WTC11 (cell line): ENCODE results near the gene NELL1. TPM values are rescaled to one million over a fixed set of nuclear protein-coding genes. Genes with fewer than 3 reads are reported as not detected.

ENCODE experiments used
- ATAC-seq: fragments of 200-7000 bp; cut with Tn5 transposase; 2 replicates; pipeline ENCODE4 v1.10.0; 2021; ENCODE audit warnings: mild to moderate bottlenecking, moderate library complexity
- CTCF ChIA-PET: fragments of 300-600 bp; sonication (Branson Sonifier 250); formaldehyde crosslinking; loops from one replicate; lab custom pipeline; 2021; ENCODE audit warnings: antibody characterized with exemption; lab: Charles Lee
- POLR2A ChIA-PET: fragments of 350-600 bp; sonication (Branson Sonifier 250); formaldehyde crosslinking; loops from one replicate; lab custom pipeline; 2021; ENCODE audit warnings: antibody characterized with exemption; lab: Charles Lee
- DNase-seq: peaks from one replicate; pipeline ENCODE4 v3.0.0; 2021; ENCODE audit warnings: low spot score
- H3K27ac Mint-ChIP-seq: 2 replicates; pipeline ENCODE4 v1.8.0; 2021; ENCODE audit warnings: mixed read lengths
- H3K27me3 Mint-ChIP-seq: 2 replicates; pipeline ENCODE4 v1.8.0; 2021; ENCODE audit warnings: low read depth, mild to moderate bottlenecking, moderate library complexity, mixed read lengths
- H3K36me3 Mint-ChIP-seq: 2 replicates; pipeline ENCODE4 v1.8.0; 2021; ENCODE audit warnings: mixed read lengths
- H3K4me1 Mint-ChIP-seq: 2 replicates; pipeline ENCODE4 v1.8.0; 2022; ENCODE audit warnings: mixed read lengths
- H3K4me3 Mint-ChIP-seq: 2 replicates; pipeline ENCODE4 v1.8.0; 2021; ENCODE audit warnings: mild to moderate bottlenecking, moderate library complexity, mixed read lengths
- H3K9me3 Mint-ChIP-seq: 2 replicates; pipeline ENCODE4 v1.8.0; 2021; ENCODE audit warnings: mixed read lengths
- CREM ChIP-seq: sonication (generic); formaldehyde crosslinking; IDR thresholded peaks from 2 replicates; pipeline ENCODE4 v1.8.1; 2022; ENCODE audit warnings: mild to moderate bottlenecking, missing genetic modification reagents, moderate library complexity
- KAT7 ChIP-seq: sonication (generic); formaldehyde crosslinking; IDR thresholded peaks from 2 replicates; pipeline ENCODE4 v1.8.1; 2023; ENCODE audit warnings: missing genetic modification reagents, mild to moderate bottlenecking, borderline replicate concordance
- NFATC4 ChIP-seq: fragments of 250-450 bp; sonication (Bioruptor Pico); IDR thresholded peaks from 2 replicates; pipeline ENCODE4 v1.9.0; 2021; ENCODE audit warnings: mild to moderate bottlenecking
- NFE2L1 ChIP-seq: sonication (generic); formaldehyde crosslinking; IDR thresholded peaks from 2 replicates; pipeline ENCODE4 v1.8.1; 2023; ENCODE audit warnings: missing genetic modification reagents
- RELA ChIP-seq: sonication (generic); formaldehyde crosslinking; IDR thresholded peaks from 2 replicates; pipeline ENCODE4 v1.8.1; 2022; ENCODE audit warnings: missing genetic modification reagents, mild to moderate bottlenecking, borderline replicate concordance
- SMAD3 ChIP-seq: sonication (generic); formaldehyde crosslinking; IDR thresholded peaks from 2 replicates; pipeline ENCODE4 v1.8.0; 2022; ENCODE audit warnings: missing genetic modification reagents, mild to moderate bottlenecking, borderline replicate concordance
- SOX15 ChIP-seq: fragments of 250-450 bp; sonication (Bioruptor Pico); IDR thresholded peaks from 2 replicates; pipeline ENCODE4 v1.9.0; 2021; ENCODE audit warnings: mild to moderate bottlenecking
- TP53 ChIP-seq: sonication (generic); formaldehyde crosslinking; IDR thresholded peaks from 2 replicates; pipeline ENCODE4 v1.8.1; 2023; ENCODE audit warnings: mild to moderate bottlenecking, missing genetic modification reagents
- ZMAT4 ChIP-seq: fragments of 250-450 bp; sonication (Bioruptor Pico); IDR thresholded peaks from 2 replicates; pipeline ENCODE4 v1.9.0; 2021; ENCODE audit warnings: mild to moderate bottlenecking
- ZNF138 ChIP-seq: sonication (generic); formaldehyde crosslinking; conservative IDR thresholded peaks from 2 replicates; pipeline ENCODE4 v1.8.1; 2022; ENCODE audit warnings: mild to moderate bottlenecking, moderate library complexity, missing genetic modification reagents
- ZNF396 ChIP-seq: fragments of 250-450 bp; sonication (Bioruptor Pico); IDR thresholded peaks from 2 replicates; pipeline ENCODE4 v1.8.0; 2021; ENCODE audit warnings: mild to moderate bottlenecking, moderate library complexity, borderline replicate concordance
- ZNF423 ChIP-seq: fragments of 250-450 bp; sonication (Bioruptor Pico); IDR thresholded peaks from 2 replicates; pipeline ENCODE4 v2.1.2; 2022; ENCODE audit warnings: mild to moderate bottlenecking, moderate library complexity
- ZSCAN18 ChIP-seq: fragments of 250-450 bp; sonication (Bioruptor Pico); IDR thresholded peaks from 2 replicates; pipeline ENCODE4 v2.1.2; 2022; ENCODE audit warnings: mild to moderate bottlenecking, moderate library complexity
- total RNA-seq: library from RNA; stranded (reverse); gene quantifications from 3 replicates; pipeline ENCODE4 v1.2.3, GENCODE V29; 2021
- TF ChIP-seq, protein P1 (sequence below): fragments of 200-600 bp; IDR thresholded peaks from 2 replicates; pipeline ENCODE4 v1.8.0; 2022; ENCODE audit warnings: antibody characterized with exemption
- TF ChIP-seq, protein P2 (sequence below): sonication (generic); formaldehyde crosslinking; IDR thresholded peaks from 2 replicates; pipeline ENCODE4 v1.8.1; 2023; ENCODE audit warnings: mild to moderate bottlenecking, missing genetic modification reagents, moderate library complexity
- TF ChIP-seq, protein P3 (sequence below): sonication (generic); formaldehyde crosslinking; IDR thresholded peaks from 2 replicates; pipeline ENCODE4 v1.8.1; 2022; ENCODE audit warnings: mild to moderate bottlenecking, moderate library complexity, missing genetic modification reagents
- TF ChIP-seq, protein P4 (sequence below): sonication (generic); formaldehyde crosslinking; IDR thresholded peaks from 2 replicates; pipeline ENCODE4 v1.8.1; 2023; ENCODE audit warnings: mild to moderate bottlenecking, missing genetic modification reagents
- TF ChIP-seq, protein P5 (sequence below): sonication (generic); formaldehyde crosslinking; IDR thresholded peaks from 2 replicates; pipeline ENCODE4 v1.8.1; 2022; ENCODE audit warnings: mild to moderate bottlenecking, missing genetic modification reagents, moderate library complexity, borderline replicate concordance

NELL1 gene
- total RNA-seq, 1 experiment from 2014 or later, result 1.8 TPM

DNA sequence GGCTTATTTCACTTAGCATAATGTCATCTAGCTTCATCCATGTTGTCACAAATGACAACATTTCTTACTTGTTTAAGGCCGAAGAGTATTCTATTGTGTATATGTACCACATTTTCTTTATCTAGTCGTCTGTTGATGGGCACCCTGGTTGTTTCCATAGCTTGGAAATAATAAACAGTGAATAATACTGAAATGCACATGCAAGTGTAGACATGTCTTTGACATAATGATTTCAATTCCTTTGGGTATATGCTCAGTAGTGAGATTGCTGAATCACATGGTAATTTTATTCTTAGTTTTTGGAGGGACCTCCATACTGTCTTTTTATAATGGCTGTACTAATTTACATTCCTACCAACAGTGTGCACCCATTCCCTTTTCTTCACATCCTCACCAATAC, 508.0 kb downstream of the NELL1 start (continued):
- TF ChIP-seq, protein P1, sequence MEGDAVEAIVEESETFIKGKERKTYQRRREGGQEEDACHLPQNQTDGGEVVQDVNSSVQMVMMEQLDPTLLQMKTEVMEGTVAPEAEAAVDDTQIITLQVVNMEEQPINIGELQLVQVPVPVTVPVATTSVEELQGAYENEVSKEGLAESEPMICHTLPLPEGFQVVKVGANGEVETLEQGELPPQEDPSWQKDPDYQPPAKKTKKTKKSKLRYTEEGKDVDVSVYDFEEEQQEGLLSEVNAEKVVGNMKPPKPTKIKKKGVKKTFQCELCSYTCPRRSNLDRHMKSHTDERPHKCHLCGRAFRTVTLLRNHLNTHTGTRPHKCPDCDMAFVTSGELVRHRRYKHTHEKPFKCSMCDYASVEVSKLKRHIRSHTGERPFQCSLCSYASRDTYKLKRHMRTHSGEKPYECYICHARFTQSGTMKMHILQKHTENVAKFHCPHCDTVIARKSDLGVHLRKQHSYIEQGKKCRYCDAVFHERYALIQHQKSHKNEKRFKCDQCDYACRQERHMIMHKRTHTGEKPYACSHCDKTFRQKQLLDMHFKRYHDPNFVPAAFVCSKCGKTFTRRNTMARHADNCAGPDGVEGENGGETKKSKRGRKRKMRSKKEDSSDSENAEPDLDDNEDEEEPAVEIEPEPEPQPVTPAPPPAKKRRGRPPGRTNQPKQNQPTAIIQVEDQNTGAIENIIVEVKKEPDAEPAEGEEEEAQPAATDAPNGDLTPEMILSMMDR, result no peak
- no peak for TF ChIP-seq NFE2L1 (CRISPR knock-in tag)
- no peak for TF ChIP-seq CREM (CRISPR knock-in tag)
- TF ChIP-seq ZNF396, result no peak

DNA sequence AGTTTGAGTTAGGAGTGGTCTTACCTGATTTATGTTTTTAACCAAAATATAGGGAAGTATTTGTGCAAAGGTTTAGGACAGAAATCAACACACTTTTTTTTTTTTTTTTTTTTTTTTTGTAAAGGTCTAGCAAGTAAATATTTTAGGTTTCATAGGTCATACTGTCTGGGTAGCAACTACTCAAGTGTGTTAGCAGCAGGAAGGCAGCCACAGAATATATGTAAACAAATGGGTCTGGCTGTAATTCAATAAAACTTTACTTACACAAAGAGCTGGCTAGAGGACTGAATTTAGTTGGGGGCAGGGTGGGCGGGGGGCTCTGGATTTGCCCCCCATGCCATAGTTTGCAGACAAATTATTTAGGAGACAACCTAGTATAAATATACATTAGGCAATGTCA, 510.4 kb downstream of the NELL1 start:
- Mint-ChIP-seq H3K36me3 (no peaks in the 10 kb centered on the region), H3K4me3 (no peak overlapping the region), H3K9me3 (0 out of 2 replicates have a peak, but pooled peaks cover under 1% of the 10 kb centered on the region), H3K4me1 (peaks cover 17% of the 10 kb centered on the region), H3K27ac (no peak overlapping the region), H3K27me3 (no peaks in the 10 kb centered on the region)
- ChIA-PET POLR2A (no interaction called here), CTCF (interaction anchor here (1.1 kb wide), 1 partner anchor 332 kb away, joined by 3 read pairs; no protein-coding TSS in a partner anchor)
- DNase-seq (no peak), ATAC-seq (no peak)
- no peak for TF ChIP-seq ZSCAN18 (CRISPR knock-in tag)

GRCh38 chr11:21180182-21180581, 510.8 kb downstream of the NELL1 start:
- TF ChIP-seq RELA (CRISPR knock-in tag) (no peak), ZNF423 (CRISPR knock-in tag) (no peak)
- TF ChIP-seq, protein P2, sequence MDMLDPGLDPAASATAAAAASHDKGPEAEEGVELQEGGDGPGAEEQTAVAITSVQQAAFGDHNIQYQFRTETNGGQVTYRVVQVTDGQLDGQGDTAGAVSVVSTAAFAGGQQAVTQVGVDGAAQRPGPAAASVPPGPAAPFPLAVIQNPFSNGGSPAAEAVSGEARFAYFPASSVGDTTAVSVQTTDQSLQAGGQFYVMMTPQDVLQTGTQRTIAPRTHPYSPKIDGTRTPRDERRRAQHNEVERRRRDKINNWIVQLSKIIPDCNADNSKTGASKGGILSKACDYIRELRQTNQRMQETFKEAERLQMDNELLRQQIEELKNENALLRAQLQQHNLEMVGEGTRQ (CRISPR knock-in tag), result no peak
- CTCF ChIA-PET, result interaction anchor here (1.1 kb wide), 1 partner anchor 332 kb away, joined by 3 read pairs; no protein-coding TSS in a partner anchor
- POLR2A ChIA-PET, result no interaction called here

DNA sequence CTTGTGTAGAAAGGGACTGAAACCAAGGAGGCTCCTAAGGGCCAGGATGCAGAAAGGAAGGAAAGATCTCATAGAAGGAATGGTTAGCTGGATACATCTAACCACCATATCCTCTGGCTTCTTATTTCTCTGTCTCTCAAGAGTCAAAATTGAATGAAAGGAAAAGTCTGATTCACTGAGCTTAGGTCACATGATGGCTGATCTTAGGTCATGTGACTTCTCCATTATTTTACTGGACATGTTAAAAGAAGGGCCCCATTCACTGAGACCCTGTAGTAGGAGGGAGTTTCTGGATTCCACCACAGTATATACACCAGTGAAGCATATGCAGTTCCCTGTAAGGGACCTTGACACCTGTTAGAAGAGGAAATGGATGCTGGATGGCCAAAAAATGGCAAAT, 516.6 kb downstream of the NELL1 start:
- Mint-ChIP-seq H3K4me3 (no peak overlapping the region), H3K36me3 (no peaks in the 10 kb centered on the region), H3K27ac (no peak overlapping the region), H3K4me1 (no peaks in the 10 kb centered on the region), H3K9me3 (peaks cover 8% of the 10 kb centered on the region; the same call in 1 of the 2 replicates), H3K27me3 (no peaks in the 10 kb centered on the region)
- POLR2A ChIA-PET, result no interaction called here
- CTCF ChIA-PET, result no interaction called here
- no peak for DNase-seq
- no peak for ATAC-seq
- no peak for TF ChIP-seq ZMAT4 (CRISPR knock-in tag)
- TF ChIP-seq, protein P3, sequence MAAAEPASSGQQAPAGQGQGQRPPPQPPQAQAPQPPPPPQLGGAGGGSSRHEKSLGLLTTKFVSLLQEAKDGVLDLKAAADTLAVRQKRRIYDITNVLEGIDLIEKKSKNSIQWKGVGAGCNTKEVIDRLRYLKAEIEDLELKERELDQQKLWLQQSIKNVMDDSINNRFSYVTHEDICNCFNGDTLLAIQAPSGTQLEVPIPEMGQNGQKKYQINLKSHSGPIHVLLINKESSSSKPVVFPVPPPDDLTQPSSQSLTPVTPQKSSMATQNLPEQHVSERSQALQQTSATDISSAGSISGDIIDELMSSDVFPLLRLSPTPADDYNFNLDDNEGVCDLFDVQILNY, result no peak
- no peak for TF ChIP-seq CREM (CRISPR knock-in tag)
- TF ChIP-seq ZNF138 (CRISPR knock-in tag), result no peak
- no peak for TF ChIP-seq SOX15
- TF ChIP-seq SMAD3 (CRISPR knock-in tag), result no peak
- no peak for TF ChIP-seq KAT7
- no peak for TF ChIP-seq NFATC4 (CRISPR knock-in tag)
- TF ChIP-seq ZNF396, result no peak
- no peak for TF ChIP-seq TP53 (CRISPR knock-in tag)
- TF ChIP-seq, protein P4, sequence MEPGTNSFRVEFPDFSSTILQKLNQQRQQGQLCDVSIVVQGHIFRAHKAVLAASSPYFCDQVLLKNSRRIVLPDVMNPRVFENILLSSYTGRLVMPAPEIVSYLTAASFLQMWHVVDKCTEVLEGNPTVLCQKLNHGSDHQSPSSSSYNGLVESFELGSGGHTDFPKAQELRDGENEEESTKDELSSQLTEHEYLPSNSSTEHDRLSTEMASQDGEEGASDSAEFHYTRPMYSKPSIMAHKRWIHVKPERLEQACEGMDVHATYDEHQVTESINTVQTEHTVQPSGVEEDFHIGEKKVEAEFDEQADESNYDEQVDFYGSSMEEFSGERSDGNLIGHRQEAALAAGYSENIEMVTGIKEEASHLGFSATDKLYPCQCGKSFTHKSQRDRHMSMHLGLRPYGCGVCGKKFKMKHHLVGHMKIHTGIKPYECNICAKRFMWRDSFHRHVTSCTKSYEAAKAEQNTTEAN, result no peak
- TF ChIP-seq, protein P5, sequence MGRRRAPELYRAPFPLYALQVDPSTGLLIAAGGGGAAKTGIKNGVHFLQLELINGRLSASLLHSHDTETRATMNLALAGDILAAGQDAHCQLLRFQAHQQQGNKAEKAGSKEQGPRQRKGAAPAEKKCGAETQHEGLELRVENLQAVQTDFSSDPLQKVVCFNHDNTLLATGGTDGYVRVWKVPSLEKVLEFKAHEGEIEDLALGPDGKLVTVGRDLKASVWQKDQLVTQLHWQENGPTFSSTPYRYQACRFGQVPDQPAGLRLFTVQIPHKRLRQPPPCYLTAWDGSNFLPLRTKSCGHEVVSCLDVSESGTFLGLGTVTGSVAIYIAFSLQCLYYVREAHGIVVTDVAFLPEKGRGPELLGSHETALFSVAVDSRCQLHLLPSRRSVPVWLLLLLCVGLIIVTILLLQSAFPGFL (CRISPR knock-in tag), result no peak

More at GRCh38 chr11:21180182-21180581, 510.8 kb downstream of the NELL1 start:
- H3K36me3 Mint-ChIP-seq, result no peaks in the 10 kb centered on the region
- H3K9me3 Mint-ChIP-seq, result 0 out of 2 replicates have a peak, but pooled peaks cover 4% of the 10 kb centered on the region
- no peaks in the 10 kb centered on the region for H3K27me3 Mint-ChIP-seq
- no peak overlapping the region; the same call in 1 of the 2 replicates for H3K27ac Mint-ChIP-seq
- no peak for DNase-seq
- peaks cover 17% of the 10 kb centered on the region for H3K4me1 Mint-ChIP-seq
- no peak overlapping the region for H3K4me3 Mint-ChIP-seq
- no peak for ATAC-seq
